WTC11 (cell line): ENCODE results near the gene ABCB6. TPM values are rescaled to one million over a fixed set of nuclear protein-coding genes. Genes with fewer than 3 reads are reported as not detected.

ENCODE experiments used
- ATAC-seq: fragments of 200-7000 bp; cut with Tn5 transposase; 2 replicates; pipeline ENCODE4 v1.10.0; 2021; ENCODE audit warnings: mild to moderate bottlenecking, moderate library complexity
- CTCF ChIA-PET: fragments of 300-600 bp; sonication (Branson Sonifier 250); formaldehyde crosslinking; loops from one replicate; lab custom pipeline; 2021; ENCODE audit warnings: antibody characterized with exemption; lab: Charles Lee
- POLR2A ChIA-PET: fragments of 350-600 bp; sonication (Branson Sonifier 250); formaldehyde crosslinking; loops from one replicate; lab custom pipeline; 2021; ENCODE audit warnings: antibody characterized with exemption; lab: Charles Lee
- DNase-seq: peaks from one replicate; pipeline ENCODE4 v3.0.0; 2021; ENCODE audit warnings: low spot score
- H3K27ac Mint-ChIP-seq: 2 replicates; pipeline ENCODE4 v1.8.0; 2021; ENCODE audit warnings: mixed read lengths
- H3K27me3 Mint-ChIP-seq: 2 replicates; pipeline ENCODE4 v1.8.0; 2021; ENCODE audit warnings: low read depth, mild to moderate bottlenecking, moderate library complexity, mixed read lengths
- H3K36me3 Mint-ChIP-seq: 2 replicates; pipeline ENCODE4 v1.8.0; 2021; ENCODE audit warnings: mixed read lengths
- H3K4me1 Mint-ChIP-seq: 2 replicates; pipeline ENCODE4 v1.8.0; 2022; ENCODE audit warnings: mixed read lengths
- H3K4me3 Mint-ChIP-seq: 2 replicates; pipeline ENCODE4 v1.8.0; 2021; ENCODE audit warnings: mild to moderate bottlenecking, moderate library complexity, mixed read lengths
- H3K9me3 Mint-ChIP-seq: 2 replicates; pipeline ENCODE4 v1.8.0; 2021; ENCODE audit warnings: mixed read lengths
- AR ChIP-seq: fragments of 250-450 bp; sonication (Bioruptor Pico); IDR thresholded peaks from 2 replicates; pipeline ENCODE4 v1.9.0; 2021; ENCODE audit warnings: mild to moderate bottlenecking
- ATF3 ChIP-seq: sonication (generic); formaldehyde crosslinking; conservative IDR thresholded peaks from 2 replicates; pipeline ENCODE4 v1.8.1; 2022; ENCODE audit warnings: mild to moderate bottlenecking, missing genetic modification reagents
- ATF6 ChIP-seq: sonication (generic); formaldehyde crosslinking; IDR thresholded peaks from 2 replicates; pipeline ENCODE4 v1.8.1; 2023; ENCODE audit warnings: mild to moderate bottlenecking, missing genetic modification reagents
- ELF4 ChIP-seq: sonication (generic); formaldehyde crosslinking; IDR thresholded peaks from 2 replicates; pipeline ENCODE4 v1.8.1; 2022; ENCODE audit warnings: low read depth, mild to moderate bottlenecking, moderate library complexity, missing genetic modification reagents
- ETV6 ChIP-seq: sonication (generic); formaldehyde crosslinking; IDR thresholded peaks from 2 replicates; pipeline ENCODE4 v1.8.1; 2022; ENCODE audit warnings: mild to moderate bottlenecking, missing genetic modification reagents
- FOXP4 ChIP-seq: sonication (generic); formaldehyde crosslinking; IDR thresholded peaks from 2 replicates; pipeline ENCODE4 v1.8.0; 2022; ENCODE audit warnings: mild to moderate bottlenecking, missing genetic modification reagents
- GABPB1 ChIP-seq: sonication (generic); formaldehyde crosslinking; IDR thresholded peaks from 2 replicates; pipeline ENCODE4 v1.8.1; 2023; ENCODE audit warnings: mild to moderate bottlenecking, missing genetic modification reagents
- JAZF1 ChIP-seq: fragments of 250-450 bp; sonication (Bioruptor Pico); IDR thresholded peaks from 2 replicates; pipeline ENCODE4 v1.9.0; 2021; ENCODE audit warnings: moderate library complexity, mild to moderate bottlenecking, inconsistent platforms
- NR1H2 ChIP-seq: sonication (generic); formaldehyde crosslinking; IDR thresholded peaks from 2 replicates; pipeline ENCODE4 v1.9.0; 2021; ENCODE audit warnings: mild to moderate bottlenecking, moderate library complexity, missing genetic modification reagents
- NR3C1 ChIP-seq: sonication (generic); formaldehyde crosslinking; conservative IDR thresholded peaks from 2 replicates; pipeline ENCODE4 v1.8.1; 2023; ENCODE audit warnings: low read depth, mild to moderate bottlenecking, missing genetic modification reagents
- SMAD4 ChIP-seq: sonication (generic); formaldehyde crosslinking; IDR thresholded peaks from 2 replicates; pipeline ENCODE4 v1.8.0; 2022; ENCODE audit warnings: mild to moderate bottlenecking, missing genetic modification reagents
- SP1 ChIP-seq: sonication (generic); formaldehyde crosslinking; conservative IDR thresholded peaks from 2 replicates; pipeline ENCODE4 v1.8.1; 2022; ENCODE audit warnings: missing genetic modification reagents
- STAT6 ChIP-seq: sonication (generic); formaldehyde crosslinking; conservative IDR thresholded peaks from 2 replicates; pipeline ENCODE4 v1.8.1; 2023; ENCODE audit warnings: mild to moderate bottlenecking, low read depth, missing genetic modification reagents, moderate library complexity
- TCF7 ChIP-seq: sonication (generic); formaldehyde crosslinking; IDR thresholded peaks from 2 replicates; pipeline ENCODE4 v1.8.0; 2022; ENCODE audit warnings: mild to moderate bottlenecking, low read depth, missing genetic modification reagents, moderate library complexity
- TP53 ChIP-seq: sonication (generic); formaldehyde crosslinking; IDR thresholded peaks from 2 replicates; pipeline ENCODE4 v1.8.1; 2023; ENCODE audit warnings: mild to moderate bottlenecking, missing genetic modification reagents
- ZMAT4 ChIP-seq: fragments of 250-450 bp; sonication (Bioruptor Pico); IDR thresholded peaks from 2 replicates; pipeline ENCODE4 v1.9.0; 2021; ENCODE audit warnings: mild to moderate bottlenecking
- ZNF263 ChIP-seq: sonication (generic); formaldehyde crosslinking; IDR thresholded peaks from 2 replicates; pipeline ENCODE4 v1.8.1; 2022; ENCODE audit warnings: low read depth, mild to moderate bottlenecking, moderate library complexity, missing genetic modification reagents
- ZNF317 ChIP-seq: sonication (generic); formaldehyde crosslinking; IDR thresholded peaks from 2 replicates; pipeline ENCODE4 v1.8.1; 2023; ENCODE audit warnings: low read depth, mild to moderate bottlenecking, moderate library complexity, missing genetic modification reagents, borderline replicate concordance
- ZNF416 ChIP-seq: fragments of 250-450 bp; sonication (Bioruptor Pico); IDR thresholded peaks from 2 replicates; pipeline ENCODE4 v1.9.0; 2021; ENCODE audit warnings: mild to moderate bottlenecking, inconsistent platforms
- total RNA-seq: library from RNA; stranded (reverse); gene quantifications from 3 replicates; pipeline ENCODE4 v1.2.3, GENCODE V29; 2021
- TF ChIP-seq, protein P1 (sequence below): sonication (generic); formaldehyde crosslinking; IDR thresholded peaks from 2 replicates; pipeline ENCODE4 v1.8.0; 2022; ENCODE audit warnings: mild to moderate bottlenecking, missing genetic modification reagents
- TF ChIP-seq, protein P2 (sequence below): sonication (generic); formaldehyde crosslinking; IDR thresholded peaks from 2 replicates; pipeline ENCODE4 v1.8.1; 2022; ENCODE audit warnings: mild to moderate bottlenecking, moderate library complexity, missing genetic modification reagents

Gene ABCB6
- total RNA-seq, 1 experiment from 2014 or later, result 44.8 TPM

DNA sequence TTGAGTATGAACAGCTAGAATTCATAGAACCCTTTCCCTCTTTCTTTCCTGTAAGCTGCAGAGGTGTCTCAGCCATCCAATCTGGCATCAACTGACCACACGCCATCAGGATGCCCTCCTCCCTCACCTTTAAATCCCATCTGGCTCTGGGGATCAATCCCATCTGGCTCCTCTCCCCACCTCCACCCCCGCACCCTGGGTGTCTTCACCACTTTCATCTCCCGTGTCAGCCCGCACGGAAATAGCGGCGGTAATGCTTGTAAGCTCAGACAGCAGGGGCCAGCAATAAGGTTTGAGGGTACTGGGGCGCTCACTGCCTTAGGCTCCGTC, 33.8 kb upstream of the ABCB6 start:
- peaks cover 57% of the 10 kb centered on the region for H3K27me3 Mint-ChIP-seq
- TF ChIP-seq ELF4 (CRISPR knock-in tag), result no peak
- no peak for TF ChIP-seq ATF3 (CRISPR knock-in tag)
- no peak for TF ChIP-seq GABPB1 (CRISPR knock-in tag)
- DNase-seq, result no peak
- no peak for ATAC-seq
- POLR2A ChIA-PET, result interaction anchor here (1.3 to 2.5 kb wide), 5 partner anchors 27 to 76 kb away, joined by 4 to 15 read pairs (median 9); partner anchors contain the start of genes ABCB6, CNPPD1, DNAJB2 and ZFAND2B
- H3K4me1 Mint-ChIP-seq, result peaks cover 25% of the 10 kb centered on the region
- H3K4me3 Mint-ChIP-seq, result peak overlapping the region; percentile 79
- H3K27ac Mint-ChIP-seq, result peak overlapping the region; percentile 41; the same call in 1 of the 2 replicates
- H3K9me3 Mint-ChIP-seq, result no peaks in the 10 kb centered on the region
- CTCF ChIA-PET, result interaction anchor here (0.7 to 4.7 kb wide), 7 partner anchors 25 to 257 kb away, joined by 3 to 33 read pairs (median 6); partner anchors contain the start of gene ABCB6
- H3K36me3 Mint-ChIP-seq, result peaks cover 19% of the 10 kb centered on the region; the same call in 1 of the 2 replicates

- Mint-ChIP-seq H3K27me3 (peaks cover 57% of the 10 kb centered on the region), H3K9me3 (no peaks in the 10 kb centered on the region), H3K27ac (no peak overlapping the region), H3K4me3 (peak overlapping the region; percentile 79), H3K36me3 (peaks cover 19% of the 10 kb centered on the region; the same call in 1 of the 2 replicates), H3K4me1 (peaks cover 25% of the 10 kb centered on the region)
- TF ChIP-seq FOXP4 (no peak), ZNF416 (CRISPR knock-in tag) (no peak), ZNF263 (CRISPR knock-in tag) (no peak), ETV6 (CRISPR knock-in tag) (no peak), NR1H2 (CRISPR knock-in tag) (no peak), NR3C1 (CRISPR knock-in tag) (no peak), TCF7 (CRISPR knock-in tag) (no peak), AR (CRISPR knock-in tag) (no peak), GABPB1 (CRISPR knock-in tag) (no peak), ZMAT4 (CRISPR knock-in tag) (no peak), SMAD4 (no peak), SP1 (CRISPR knock-in tag) (no peak), ATF3 (CRISPR knock-in tag) (no peak), ATF6 (CRISPR knock-in tag) (no peak), ZNF317 (CRISPR knock-in tag) (no peak), TP53 (CRISPR knock-in tag) (no peak), STAT6 (CRISPR knock-in tag) (no peak), JAZF1 (CRISPR knock-in tag) (no peak)
- TF ChIP-seq, protein P1, sequence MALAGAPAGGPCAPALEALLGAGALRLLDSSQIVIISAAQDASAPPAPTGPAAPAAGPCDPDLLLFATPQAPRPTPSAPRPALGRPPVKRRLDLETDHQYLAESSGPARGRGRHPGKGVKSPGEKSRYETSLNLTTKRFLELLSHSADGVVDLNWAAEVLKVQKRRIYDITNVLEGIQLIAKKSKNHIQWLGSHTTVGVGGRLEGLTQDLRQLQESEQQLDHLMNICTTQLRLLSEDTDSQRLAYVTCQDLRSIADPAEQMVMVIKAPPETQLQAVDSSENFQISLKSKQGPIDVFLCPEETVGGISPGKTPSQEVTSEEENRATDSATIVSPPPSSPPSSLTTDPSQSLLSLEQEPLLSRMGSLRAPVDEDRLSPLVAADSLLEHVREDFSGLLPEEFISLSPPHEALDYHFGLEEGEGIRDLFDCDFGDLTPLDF (CRISPR knock-in tag), result no peak
- TF ChIP-seq, protein P2, sequence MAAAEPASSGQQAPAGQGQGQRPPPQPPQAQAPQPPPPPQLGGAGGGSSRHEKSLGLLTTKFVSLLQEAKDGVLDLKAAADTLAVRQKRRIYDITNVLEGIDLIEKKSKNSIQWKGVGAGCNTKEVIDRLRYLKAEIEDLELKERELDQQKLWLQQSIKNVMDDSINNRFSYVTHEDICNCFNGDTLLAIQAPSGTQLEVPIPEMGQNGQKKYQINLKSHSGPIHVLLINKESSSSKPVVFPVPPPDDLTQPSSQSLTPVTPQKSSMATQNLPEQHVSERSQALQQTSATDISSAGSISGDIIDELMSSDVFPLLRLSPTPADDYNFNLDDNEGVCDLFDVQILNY (CRISPR knock-in tag), result no peak
- ATAC-seq (no peak), DNase-seq (no peak)
- POLR2A ChIA-PET, result interaction anchor here (1.4 to 2.5 kb wide), 4 partner anchors 27 to 76 kb away, joined by 3 to 15 read pairs (median 8); partner anchors contain the start of genes CNPPD1, DNAJB2 and ZFAND2B
- CTCF ChIA-PET, result interaction anchor here (0.8 to 4.7 kb wide), 5 partner anchors 25 to 81 kb away, joined by 3 to 33 read pairs (median 6); partner anchors contain the start of genes ABCB6 and DNAJB2
Observed at GRCh38 chr2:219252084-219252483, 33.3 kb upstream of the ABCB6 start.
